HG02973 (cell line): ENCODE results near the gene NMT1.
A peak's percentile ranks its signal among the peaks of the same experiment; 100 is the strongest.

Experiments
- ATAC-seq: cut with Tn5 transposase; IDR thresholded peaks from one replicate; pipeline ENCODE4 v1.9.1; 2021; ENCODE audit warnings: moderate library complexity; ENCODE audit not compliant: unreplicated experiment

NMT1 gene

GRCh38 chr17:45060797-45061605 lies at the start of gene NMT1:
Gene NMT1 (plus strand): TSS chr17:45061317. CDS start chr17:45061330, 13 bp downstream.
- ATAC-seq = peak; percentile 76

DNA sequence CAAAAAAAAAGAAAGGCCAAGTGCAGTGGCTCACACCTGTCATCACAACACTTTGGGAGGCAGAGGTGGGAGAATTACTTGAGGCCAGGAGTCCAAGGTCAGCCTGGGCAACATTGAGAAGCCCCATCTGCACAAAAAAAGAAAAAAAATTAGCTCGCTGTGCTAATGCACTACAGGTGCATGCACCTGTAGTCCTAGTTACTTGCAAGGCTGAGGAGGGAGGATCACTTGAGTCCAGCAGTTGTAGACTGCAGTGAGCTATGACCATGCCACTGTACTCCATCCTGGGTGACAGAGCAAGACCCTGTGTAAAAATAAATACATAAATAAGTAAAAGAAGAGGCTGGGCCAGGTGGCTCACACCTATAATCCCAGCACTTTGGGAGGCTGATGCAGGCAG lies 49.4 kb upstream of the NMT1 start:
- no peak for ATAC-seq

- ATAC-seq = no peak
Observed at GRCh38 chr17:45013021-45013997, 47.8 kb upstream of the NMT1 start.

DNA sequence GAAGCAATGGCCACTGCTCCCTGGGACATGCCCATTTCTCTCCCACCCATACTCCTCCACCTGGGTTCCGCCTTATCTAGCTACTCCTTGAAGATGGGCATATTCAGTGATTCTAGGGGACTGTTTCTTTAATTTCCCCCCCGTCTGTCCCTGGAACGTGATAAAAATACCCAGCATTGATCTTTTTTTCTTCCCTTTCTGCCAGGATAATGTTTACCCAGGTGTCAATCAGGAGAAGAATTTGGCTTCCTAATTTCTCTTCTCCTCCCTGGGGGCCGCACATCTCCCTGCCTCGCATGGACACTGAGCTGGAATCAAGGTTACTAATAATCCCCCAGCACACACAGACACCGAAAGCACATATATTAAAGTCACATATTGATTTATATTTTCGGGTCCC lies 44.9 kb upstream of the NMT1 start:
- no peak for ATAC-seq

- no peak for ATAC-seq
Observed at GRCh38 chr17:45016823-45017222, 44.3 kb upstream of the NMT1 start.

- ATAC-seq = no peak
Observed at GRCh38 chr17:45018514-45018847, 42.6 kb upstream of the NMT1 start.

DNA sequence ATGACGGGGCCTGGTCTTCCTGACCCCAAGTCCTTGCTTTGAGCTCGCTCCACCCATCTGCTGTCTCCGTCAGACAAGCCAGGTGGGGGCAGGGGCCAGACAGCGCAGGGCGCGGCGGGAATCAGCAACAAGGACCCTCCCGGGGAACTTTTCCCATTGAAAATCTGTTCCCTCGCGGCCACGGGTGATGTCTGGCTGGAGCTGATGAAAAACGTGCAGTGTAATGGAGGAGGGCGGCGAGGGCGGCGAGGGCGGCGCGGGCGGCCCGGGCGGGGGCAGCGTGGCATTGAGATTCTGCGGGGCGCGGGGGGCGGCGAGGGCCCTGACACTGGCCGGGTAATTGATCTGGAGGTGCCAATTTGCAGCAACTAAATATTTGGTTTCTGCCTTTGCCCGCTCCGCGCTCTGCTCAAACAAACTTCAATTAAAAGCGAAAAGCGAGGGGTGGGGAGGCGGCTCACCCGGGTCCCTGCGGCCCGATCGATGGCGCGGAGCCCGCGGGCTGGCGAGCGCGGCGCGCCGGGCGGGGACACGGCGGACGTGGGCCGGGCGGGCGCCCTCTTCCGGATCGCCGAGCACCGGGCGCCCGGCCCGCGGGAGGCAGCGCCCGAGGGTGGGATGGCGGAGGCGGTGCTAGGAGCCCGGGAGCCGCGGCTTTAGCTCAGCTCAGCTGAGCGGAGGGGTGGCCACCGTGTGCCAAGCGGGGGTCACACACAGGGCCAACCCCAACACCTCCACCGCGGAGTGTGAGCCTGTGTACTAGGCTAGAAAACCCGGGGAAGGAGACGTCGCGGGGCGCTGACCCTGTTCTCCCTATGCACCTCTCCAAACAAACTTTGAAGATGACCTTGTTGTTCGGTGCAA lies 42.0 kb upstream of the NMT1 start:
- no peak for ATAC-seq

DNA sequence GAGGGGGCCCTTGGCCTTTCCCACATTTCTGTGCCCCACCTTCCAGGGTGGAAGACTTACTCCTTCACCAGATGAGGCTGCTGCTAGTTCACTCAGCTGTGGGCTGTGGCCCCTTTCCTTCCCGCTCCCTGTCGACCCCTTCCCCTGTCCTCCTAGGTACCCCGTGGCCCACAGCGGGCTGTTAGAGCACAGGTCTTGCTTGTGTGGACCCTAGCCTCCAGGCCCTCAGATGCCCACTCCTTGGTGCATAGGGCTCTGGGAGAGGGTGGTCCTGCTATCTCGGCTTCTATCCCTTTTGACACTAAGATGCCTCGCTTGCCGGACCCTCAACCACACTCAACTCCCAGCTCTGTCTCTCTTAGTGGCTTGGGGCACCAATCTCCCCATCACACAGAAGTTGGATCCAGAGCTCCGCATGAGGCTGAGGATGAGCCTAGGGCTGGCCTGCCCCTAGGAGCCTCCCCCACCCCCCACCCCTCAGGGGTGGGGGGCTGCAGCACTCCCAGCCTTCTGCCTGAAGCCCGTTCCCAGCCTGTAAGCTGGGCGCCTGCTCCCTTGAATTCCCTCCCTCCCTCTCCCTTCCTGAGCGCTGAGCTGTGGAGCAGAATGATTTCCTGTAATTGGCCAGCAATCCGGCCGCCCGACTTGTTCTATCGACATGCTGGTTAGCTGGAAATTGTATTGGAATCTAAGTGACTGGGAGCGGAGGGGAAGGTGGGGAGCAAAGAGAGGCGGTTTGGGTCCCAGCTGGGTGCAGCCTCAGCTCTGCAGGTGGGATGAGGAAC lies 40.6 kb upstream of the NMT1 start:
- ATAC-seq = no peak

- no peak for ATAC-seq
Observed at GRCh38 chr17:45021607-45022287, 39.4 kb upstream of the NMT1 start.

DNA sequence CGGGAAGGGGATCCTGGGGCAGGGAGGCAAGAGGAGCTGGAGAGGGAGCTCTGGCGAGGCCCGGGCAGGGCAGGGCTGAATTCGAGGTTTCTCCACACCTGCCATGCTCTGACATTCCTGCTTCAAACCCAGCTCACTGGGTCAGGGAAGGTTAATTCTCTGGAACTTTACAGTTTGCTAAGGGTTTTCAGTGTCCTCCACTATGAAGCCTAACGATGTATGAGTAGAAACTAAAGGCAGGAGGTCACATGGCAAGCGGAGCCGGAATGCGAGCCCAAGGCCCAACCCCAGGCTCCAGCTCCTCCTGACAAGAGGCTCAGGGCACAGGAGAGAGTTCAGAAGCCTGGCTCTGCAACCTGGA lies 38.8 kb upstream of the NMT1 start:
- ATAC-seq = no peak

- ATAC-seq = no peak
Observed at GRCh38 chr17:45022655-45023339, 38.3 kb upstream of the NMT1 start.

DNA sequence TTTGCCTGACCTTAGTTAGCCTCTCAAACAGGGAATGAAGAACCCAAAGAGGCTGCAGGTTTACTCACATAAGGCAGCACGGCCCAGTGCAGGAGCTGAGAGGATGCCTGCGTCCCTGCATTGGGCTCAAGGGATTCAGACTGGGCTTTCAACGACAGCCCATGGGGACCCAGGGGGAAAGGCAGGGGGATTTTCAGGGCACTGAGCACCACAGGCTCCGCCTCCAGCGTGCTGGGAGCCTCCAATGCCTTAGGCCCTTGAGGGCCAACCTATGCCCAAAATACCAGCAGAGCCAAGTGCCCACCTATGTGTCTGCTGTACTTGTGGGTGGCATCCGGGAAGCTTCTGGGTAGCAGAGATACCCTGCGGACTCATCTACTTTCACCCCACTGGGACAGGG lies 32.0 kb upstream of the NMT1 start:
- ATAC-seq = no peak

DNA sequence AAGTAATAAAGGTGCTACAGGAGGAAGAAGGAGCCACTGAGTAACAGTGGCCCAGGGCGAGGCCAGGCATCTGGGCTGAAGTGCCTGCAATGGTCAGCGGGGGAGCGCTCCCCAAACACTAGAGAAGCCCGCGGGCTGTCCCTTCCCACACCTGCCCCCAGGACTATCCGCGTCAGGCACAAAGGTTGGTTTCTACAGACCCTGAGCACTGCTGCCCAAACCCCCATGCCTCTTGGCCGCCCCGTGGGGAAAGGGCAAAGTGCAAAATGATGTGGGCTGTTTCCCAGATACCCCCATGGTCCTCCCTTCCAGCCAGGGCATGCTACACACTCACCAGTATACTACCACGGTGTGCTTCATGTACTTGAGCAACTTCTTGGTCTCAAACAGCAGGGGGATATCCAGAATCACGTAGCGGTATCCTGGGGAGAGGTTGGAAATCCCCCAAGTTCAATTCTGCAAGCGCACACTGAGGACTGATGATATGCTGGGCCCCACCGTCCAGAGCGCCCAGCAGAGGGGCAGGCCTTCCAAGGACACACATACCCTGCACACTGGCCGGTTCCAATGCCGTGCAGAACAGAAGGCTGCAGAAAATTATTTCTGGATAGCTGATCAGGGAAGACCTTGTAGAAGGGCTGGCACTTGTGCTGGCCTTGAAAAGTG lies 31.2 kb upstream of the NMT1 start:
- ATAC-seq = no peak

DNA sequence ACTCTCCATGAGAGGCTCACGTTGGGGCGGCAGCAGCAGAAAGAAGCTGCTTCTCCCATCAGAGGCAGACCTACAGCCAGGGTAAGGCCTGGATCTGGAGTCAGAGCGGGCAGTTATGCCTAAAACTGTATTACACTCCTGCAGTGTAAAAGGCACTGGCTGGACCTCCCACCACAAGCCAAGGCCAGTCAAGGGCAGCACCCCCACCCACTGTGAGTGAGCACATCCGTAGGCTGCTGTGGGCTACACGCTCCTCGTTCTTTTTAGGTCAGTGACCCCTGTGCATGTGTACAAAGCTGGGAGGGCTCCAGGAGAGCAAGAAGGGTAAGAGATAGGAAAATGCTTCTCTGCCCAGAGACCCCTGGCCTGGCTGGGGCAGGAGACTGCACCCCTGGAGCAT lies 30.4 kb upstream of the NMT1 start:
- ATAC-seq = no peak

- ATAC-seq = no peak
Observed at GRCh38 chr17:45031231-45032173, 29.6 kb upstream of the NMT1 start.

DNA sequence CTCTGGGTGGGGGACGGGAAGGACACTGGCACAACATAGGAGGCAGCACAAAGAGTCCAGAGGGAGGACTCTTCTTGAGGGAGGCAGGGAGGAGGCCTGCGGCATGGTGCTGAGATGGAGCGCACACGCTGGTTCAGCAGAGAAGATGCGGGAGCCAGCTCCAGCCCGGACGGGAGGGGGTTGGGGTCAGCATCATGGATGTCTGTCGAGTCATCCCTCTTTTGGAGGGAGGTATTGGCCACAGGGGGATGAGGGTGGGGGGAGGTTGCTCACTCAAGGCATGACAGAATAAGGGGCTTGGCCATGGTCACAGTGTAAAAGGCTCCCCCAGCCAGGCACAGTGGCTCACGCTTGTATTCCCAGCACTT lies 29.0 kb upstream of the NMT1 start:
- no peak for ATAC-seq

DNA sequence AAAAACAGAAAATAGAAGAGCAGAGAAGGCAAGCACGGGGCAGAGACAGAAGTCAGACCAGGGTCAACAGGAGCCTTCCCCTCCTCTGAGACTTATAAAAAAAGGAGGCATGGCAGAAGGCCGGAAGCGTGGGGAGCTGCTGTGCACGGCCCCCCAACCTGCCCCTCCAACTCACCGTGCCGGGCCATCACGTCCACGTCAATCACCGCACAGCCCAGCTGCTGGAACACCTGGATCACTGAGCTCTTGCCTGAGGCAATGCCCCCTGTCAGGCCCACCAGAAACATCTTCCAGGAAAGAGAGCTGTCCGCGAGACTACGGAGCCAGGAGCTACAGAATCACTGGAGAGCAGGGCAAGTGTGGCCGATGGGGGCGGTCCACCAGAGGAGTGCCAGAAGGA lies 26.5 kb upstream of the NMT1 start:
- no peak for ATAC-seq

DNA sequence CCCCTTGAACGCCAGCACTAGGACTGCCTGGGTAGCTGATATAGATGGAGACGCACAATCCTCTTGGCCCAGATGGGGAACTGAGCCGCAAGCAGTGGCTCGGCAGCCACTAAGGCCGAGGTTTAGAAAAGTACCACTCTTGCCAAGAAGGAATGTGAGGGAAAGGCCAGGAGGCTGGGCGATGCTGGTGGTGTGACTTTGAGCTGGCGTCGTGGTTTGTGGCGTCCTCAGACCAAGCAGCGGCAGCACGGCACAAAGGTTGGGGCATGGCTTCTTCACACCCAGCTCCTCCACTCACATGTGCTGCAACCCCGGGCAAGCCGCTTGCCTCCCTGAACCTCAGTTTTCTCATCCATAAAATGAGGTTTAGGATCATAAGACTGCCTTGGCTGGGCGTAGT lies 25.3 kb upstream of the NMT1 start:
- ATAC-seq = no peak
